Activated T-helper 1 cell treated with anti-CD3 and anti-CD28 coated beads, Interleukin-2, amount 50 U/mL, for 16 hours (primary cell): Measurements from ENCODE around the gene ARID3C.
A peak's percentile ranks its signal among the peaks of the same experiment; 100 is the strongest.

Experiments
- DNase-seq, 2 donors: peaks; one replicate each; pipeline ENCODE4 v3.0.0-alpha.2; 2020; ENCODE audit warnings: low read depth in 1 of 2, low spot score in 1 of 2

The ARID3C gene

GRCh38 chr9:34629491-34629808, 584 bp upstream of the ARID3C start:
- DNase-seq = no peak

- DNase-seq = no peak
Measured at GRCh38 chr9:34627716-34628655, 880 bp downstream of the ARID3C start.

- DNase-seq = no peak
Measured at GRCh38 chr9:34625186-34625486, 3.7 kb downstream of the ARID3C start.

DNA sequence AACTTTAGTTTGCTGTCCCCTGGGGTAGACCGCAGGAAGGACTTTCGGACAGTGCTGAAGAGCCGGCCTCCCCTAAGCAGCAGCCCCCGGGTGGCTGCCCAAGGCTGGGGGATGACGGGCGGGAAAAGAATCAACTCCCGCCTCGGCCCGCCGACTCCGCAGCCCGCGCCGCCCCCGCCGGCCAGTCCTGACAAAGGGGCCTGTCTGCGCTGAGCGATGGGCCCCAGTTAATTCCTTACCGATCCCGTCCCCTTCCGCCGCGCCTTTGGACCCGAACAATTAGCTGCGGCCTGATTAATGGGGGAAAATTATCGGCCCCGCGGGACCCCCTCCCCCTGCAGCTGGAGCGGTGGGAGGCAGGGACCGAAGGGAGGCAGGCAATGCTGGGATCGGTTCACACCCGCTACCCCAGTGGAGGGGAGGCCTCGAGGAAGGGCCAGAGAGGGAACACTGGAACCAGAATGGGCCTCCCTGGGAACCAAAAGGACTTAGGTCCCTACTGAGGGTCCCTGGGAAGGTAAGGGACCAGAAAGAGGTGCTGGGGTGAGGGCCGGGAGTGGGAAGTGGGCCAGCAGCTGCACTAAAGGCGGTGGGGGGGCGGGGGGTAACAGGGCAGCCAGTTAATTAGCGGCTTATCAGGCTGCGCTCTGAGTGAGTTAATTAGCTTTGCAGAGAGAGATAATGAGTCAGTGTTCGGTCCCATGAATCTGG, 4.2 kb downstream of the ARID3C start:
- no peak for DNase-seq

GRCh38 chr9:34623374-34624235, 5.3 kb downstream of the ARID3C start:
- no peak for DNase-seq

- peak; percentile 75 to 83 for DNase-seq
Measured at GRCh38 chr9:34620061-34620994, 8.5 kb downstream of the ARID3C start, which contains the start of gene DCTN3. TSS of gene DCTN3 (minus strand) at chr9:34620495. CDS start at chr9:34620464, 31 bp downstream.

DNA sequence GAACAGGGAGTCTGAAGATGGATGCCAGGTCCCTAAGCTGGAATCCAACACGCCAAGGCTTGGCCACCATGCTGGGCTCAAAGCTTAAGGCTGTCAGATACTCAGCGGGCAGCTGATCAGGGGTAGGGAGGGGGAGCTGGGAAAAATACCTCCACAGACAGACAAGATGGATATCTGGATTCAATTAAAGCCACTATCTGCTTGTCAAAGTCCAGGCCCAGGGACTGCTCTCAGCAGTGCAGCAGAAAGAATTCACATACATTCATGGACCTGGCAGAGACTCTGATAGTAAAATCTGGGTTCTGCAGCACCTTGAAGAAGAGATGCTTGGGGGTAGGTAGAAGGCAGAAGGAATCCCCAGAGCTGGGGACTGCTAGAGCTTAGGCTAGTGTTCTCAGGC, 13.7 kb downstream of the ARID3C start:
- no peak for DNase-seq

DNA sequence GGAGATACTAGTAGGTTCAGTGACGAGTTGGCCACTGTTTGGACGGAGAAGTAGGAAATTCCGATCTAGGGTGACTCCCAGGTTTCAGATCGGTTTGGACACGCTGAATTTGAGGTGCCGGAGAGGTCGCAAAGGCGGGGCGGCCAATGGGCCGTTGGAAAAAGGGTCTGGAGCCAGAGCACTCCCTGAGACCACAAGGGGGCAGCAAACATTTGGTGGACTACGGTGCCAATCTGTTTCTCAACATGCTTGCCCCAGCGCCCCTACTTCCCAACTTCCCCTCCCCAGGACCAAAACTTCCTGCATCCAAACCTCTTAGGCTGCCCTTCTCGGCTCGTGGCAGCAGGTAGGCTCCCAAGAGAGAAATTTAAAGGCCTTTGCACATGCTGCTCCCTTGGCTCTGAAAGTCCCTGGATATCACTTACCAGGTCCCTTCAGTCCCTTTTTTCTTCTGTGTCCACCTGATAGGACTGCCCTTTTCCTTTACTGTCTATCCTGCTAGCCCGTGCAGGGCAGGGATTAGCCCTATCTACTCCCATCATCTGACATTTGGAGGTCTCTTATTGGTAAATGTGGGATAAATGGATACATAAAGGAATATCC, 16.0 kb downstream of the ARID3C start:
- DNase-seq = peak; percentile 39 to 56

GRCh38 chr9:34611811-34612787, 16.8 kb downstream of the ARID3C start, which contains the start of gene RPP25L:
TSS of gene RPP25L (minus strand) at chr9:34612097. CDS start at chr9:34611296, 801 bp downstream.
- peak; percentile 60 to 74 for DNase-seq

DNA sequence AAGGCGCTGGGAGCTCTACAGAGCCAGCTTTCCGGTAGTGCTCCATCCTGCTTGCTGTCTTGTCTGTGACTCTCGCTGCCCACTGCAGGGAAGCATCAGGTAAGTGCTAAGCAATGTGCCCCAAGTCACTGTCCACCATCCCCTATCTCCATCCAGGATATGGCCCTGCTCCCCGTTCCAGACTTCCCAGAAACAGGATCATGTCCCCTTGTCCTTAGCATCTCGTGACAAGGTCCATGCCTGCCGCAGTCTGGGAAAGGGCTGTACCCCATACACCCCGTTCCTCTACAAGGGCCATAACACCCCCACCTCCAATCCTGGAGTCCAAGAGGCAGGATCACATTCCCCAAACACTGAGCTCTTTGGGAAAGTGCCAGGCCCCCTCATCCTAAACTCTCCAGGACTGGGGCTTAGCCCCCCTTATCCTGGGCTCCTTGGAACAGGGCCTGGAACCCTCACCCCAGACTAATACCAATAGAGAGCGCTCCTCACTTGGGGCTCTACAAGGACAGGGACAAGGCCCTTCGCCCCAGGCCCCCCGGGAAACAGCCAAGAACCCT, 17.5 kb downstream of the ARID3C start:
- DNase-seq = no peak

DNA sequence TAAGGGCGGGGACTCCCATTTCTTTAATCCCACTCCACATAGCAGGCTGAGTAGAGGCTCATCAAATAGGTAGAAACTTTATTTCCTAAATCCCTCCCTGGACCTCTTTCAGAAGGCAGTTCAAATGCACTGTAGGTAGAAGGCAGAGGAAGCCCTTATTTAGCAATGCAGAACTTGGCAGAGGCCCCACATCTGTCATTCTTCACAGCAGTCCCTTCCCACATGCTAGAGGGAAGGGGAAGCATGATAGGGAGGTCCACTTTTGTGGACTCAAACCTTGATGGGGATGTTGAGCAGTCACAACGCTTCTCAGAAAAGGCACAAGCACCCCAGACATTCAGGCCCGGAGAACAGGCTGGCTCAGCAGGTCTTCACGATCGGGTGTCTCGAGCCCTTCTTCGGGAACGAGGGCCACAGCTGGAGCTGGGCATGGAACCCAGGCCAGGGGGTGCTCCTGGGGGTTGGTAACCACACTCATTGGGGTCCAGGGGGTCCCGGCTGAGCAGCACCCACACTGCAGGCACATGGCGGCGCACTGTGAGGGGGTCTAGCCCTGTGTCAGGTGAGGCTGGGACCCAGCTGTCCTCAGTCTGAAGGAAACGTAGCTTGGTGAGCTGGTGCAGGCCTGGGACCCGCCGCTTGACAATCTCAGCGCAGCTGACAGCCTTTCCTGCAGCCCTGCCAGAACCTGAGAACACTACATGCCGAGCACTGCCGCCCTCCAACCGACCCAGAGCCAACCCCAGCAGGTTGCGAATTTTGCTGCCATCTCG, 18.2 kb downstream of the ARID3C start:
- no peak for DNase-seq

- no peak for DNase-seq
Measured at GRCh38 chr9:34607331-34607730, 21.5 kb downstream of the ARID3C start.

DNA sequence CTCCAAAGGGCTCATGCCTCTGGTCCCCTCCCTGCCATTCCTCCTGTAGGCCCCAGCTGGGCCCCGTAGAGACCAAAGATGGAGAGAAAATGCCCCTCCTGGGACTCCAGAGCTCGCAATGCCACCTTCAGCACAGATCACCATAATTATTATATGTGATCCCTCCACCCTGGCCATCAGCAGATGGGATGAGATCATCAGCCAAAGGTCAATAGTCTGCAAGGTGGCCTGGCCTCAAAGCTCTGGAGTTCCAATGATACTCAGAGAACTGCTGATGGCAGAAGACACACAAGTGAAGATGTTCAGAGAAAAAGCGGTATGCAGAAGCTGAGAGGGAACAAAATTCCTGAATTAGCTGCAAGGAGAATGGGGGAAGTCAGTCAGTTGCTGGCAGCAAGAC, 22.0 kb downstream of the ARID3C start:
- DNase-seq = no peak

- no peak for DNase-seq
Measured at GRCh38 chr9:34606190-34606589, 22.7 kb downstream of the ARID3C start.

DNA sequence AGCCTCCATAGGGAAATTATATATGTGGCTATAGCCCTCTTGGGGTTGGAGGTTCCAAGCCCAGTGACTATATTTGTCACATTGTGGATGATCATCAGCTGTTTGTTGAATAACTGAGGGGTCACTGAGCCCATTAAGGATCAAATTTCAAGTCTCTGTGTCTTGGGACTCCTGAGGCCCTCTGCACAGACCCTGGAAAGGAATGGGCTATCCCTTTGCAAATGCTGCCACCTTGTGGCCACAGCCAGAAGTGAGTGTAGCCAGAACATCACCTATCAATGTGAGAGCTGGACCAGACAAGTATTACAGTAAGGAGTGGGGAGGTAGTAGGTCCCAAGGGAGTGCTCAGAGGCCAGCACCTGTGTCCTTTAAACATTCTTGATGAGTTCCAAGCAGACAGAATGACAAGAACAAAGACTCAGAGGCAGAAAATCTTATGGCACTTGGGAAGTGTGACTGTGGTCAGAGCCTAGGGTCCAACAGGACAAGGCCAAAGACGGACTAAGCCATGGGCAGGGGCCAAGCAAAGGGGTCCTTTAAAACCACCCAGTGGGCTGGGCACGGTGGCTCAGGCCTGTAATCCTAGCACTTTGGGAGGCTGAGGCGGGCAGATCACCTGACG, 25.1 kb downstream of the ARID3C start:
- DNase-seq = peak; percentile 67 to 72

DNA sequence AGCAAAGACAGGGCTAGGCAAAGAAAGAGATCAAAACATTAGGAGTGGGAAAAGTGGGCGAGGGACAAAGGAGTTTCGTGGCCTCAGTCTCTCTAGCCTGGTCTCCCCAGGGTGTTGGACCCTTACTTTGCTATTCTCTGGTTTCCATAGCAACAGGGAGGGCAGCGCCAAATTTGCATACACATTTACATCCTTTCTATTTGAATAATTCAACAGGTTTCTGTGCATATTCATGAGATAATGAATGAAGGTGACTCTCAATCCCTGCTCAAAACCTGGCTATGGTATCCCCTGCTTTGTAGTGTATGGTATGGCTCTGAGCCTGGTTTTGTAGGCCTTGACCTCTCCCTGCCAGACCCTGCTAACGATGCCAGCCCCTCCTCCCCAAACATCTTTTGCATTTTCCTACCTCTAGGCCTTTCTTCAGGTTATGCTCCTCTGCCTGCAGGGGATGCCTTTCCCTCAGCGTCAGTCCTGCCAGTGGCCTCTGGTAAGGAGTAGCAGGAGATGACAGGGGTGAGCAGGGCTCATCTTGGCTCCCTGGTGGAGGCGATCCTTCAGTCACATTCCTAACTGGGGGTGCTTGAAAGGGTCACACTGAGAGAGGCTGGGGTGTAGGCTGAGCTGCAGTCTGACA, 26.8 kb downstream of the ARID3C start:
- no peak for DNase-seq

GRCh38 chr9:34600908-34601307, 28.0 kb downstream of the ARID3C start:
- no peak for DNase-seq
